Glutamatergic neuron (in vitro differentiated cells): Measurements from ENCODE around the gene APOL4. TPM values are rescaled to one million over a fixed set of nuclear protein-coding genes. Genes with fewer than 3 reads are reported as not detected.

Experiments
- DNase-seq: peaks from one replicate; pipeline ENCODE4 v3.0.0; 2022
- H3K27ac Mint-ChIP-seq: one replicate; pipeline ENCODE4 v1.8.0; 2020; ENCODE audit warnings: mild to moderate bottlenecking, mixed read lengths, inconsistent platforms; ENCODE audit not compliant: unreplicated experiment
- H3K27me3 Mint-ChIP-seq: one replicate; pipeline ENCODE4 v1.8.0; 2020; ENCODE audit warnings: mild to moderate bottlenecking, moderate library complexity, mixed read lengths, inconsistent platforms; ENCODE audit not compliant: unreplicated experiment
- H3K36me3 Mint-ChIP-seq: one replicate; pipeline ENCODE4 v1.8.0; 2020; ENCODE audit warnings: mild to moderate bottlenecking, mixed read lengths, inconsistent platforms; ENCODE audit not compliant: unreplicated experiment
- H3K4me1 Mint-ChIP-seq: one replicate; pipeline ENCODE4 v1.8.0; 2020; ENCODE audit warnings: mild to moderate bottlenecking, low read depth, mixed read lengths, inconsistent platforms; ENCODE audit not compliant: unreplicated experiment
- H3K4me3 Mint-ChIP-seq: one replicate; pipeline ENCODE4 v1.8.0; 2020; ENCODE audit warnings: mild to moderate bottlenecking, mixed read lengths, inconsistent platforms; ENCODE audit not compliant: unreplicated experiment
- H3K9me3 Mint-ChIP-seq: one replicate; pipeline ENCODE4 v1.8.0; 2020; ENCODE audit warnings: mild to moderate bottlenecking, moderate library complexity, mixed read lengths, inconsistent platforms; ENCODE audit not compliant: unreplicated experiment
- CTCF ChIP-seq: fragments of 200-600 bp; sonication (generic); IDR thresholded peaks from one replicate; pipeline ENCODE4 v1.5.0; 2021; ENCODE audit not compliant: partially characterized antibody, unreplicated experiment
- total RNA-seq: library from RNA; stranded (reverse); fragmentation: NEBNext Ultra II Directional; extraction: Animal tissue kit (Norgen Biotek cat#: 25700); gene quantifications from one replicate; pipeline ENCODE4 v1.2.1, GENCODE V29; 2021; ENCODE audit not compliant: unreplicated experiment

Gene APOL4
- total RNA-seq, 1 donor from 2014 or later: not detected

- DNase-seq: no peak
- Mint-ChIP-seq H3K4me1 (peaks cover 2% of the 10 kb centered on the region), H3K4me3 (no peak overlapping the region), H3K27me3 (no peaks in the 10 kb centered on the region), H3K36me3 (no peaks in the 10 kb centered on the region), H3K27ac (no peak overlapping the region), H3K9me3 (peaks cover 5% of the 10 kb centered on the region)
- no peak for TF ChIP-seq CTCF
Measured at GRCh38 chr22:36225333-36225922, 23.8 kb upstream of the APOL4 start.

- H3K4me1 Mint-ChIP-seq: peaks cover 2% of the 10 kb centered on the region
- H3K9me3 Mint-ChIP-seq: peaks cover 5% of the 10 kb centered on the region
- no peak overlapping the region for H3K4me3 Mint-ChIP-seq
- H3K27ac Mint-ChIP-seq: no peak overlapping the region
- H3K27me3 Mint-ChIP-seq: no peaks in the 10 kb centered on the region
- no peaks in the 10 kb centered on the region for H3K36me3 Mint-ChIP-seq
- DNase-seq: no peak
- no peak for TF ChIP-seq CTCF
Measured at GRCh38 chr22:36224245-36224644, 22.6 kb upstream of the APOL4 start.

GRCh38 chr22:36223504-36223903 is 21.9 kb upstream of the APOL4 start:
- Mint-ChIP-seq H3K27ac (no peak overlapping the region), H3K4me1 (peaks cover 2% of the 10 kb centered on the region), H3K27me3 (no peaks in the 10 kb centered on the region), H3K9me3 (peaks cover 5% of the 10 kb centered on the region), H3K36me3 (no peaks in the 10 kb centered on the region), H3K4me3 (no peak overlapping the region)
- TF ChIP-seq CTCF: no peak
- no peak for DNase-seq

GRCh38 chr22:36222887-36223450 is 21.4 kb upstream of the APOL4 start:
- no peaks in the 10 kb centered on the region for H3K36me3 Mint-ChIP-seq
- no peaks in the 10 kb centered on the region for H3K27me3 Mint-ChIP-seq
- peaks cover 5% of the 10 kb centered on the region for H3K9me3 Mint-ChIP-seq
- H3K4me1 Mint-ChIP-seq: peaks cover 2% of the 10 kb centered on the region
- TF ChIP-seq CTCF: no peak
- H3K27ac Mint-ChIP-seq: no peak overlapping the region
- no peak overlapping the region for H3K4me3 Mint-ChIP-seq
- DNase-seq: no peak
